Epithelial cell of esophagus (primary cell): ENCODE measurements around the gene RAB42.

Experiments
- DNase-seq: peaks from one replicate; pipeline ENCODE4 v3.0.0; 2010; ENCODE audit warnings: low read depth
- H3K4me3 ChIP-seq: 2 replicates; pipeline ENCODE4 v1.5.1; 2011; ENCODE audit warnings: mild to moderate bottlenecking, low read length, control low read depth
- TF ChIP-seq, protein P1 (sequence below): IDR thresholded peaks from 2 replicates; pipeline ENCODE4 v1.5.1; 2011; ENCODE audit warnings: low read depth, mild to moderate bottlenecking, low read length, control low read depth, inconsistent platforms; ENCODE audit not compliant: insufficient read depth; ENCODE audit errors: missing control alignments

The RAB42 gene

DNA sequence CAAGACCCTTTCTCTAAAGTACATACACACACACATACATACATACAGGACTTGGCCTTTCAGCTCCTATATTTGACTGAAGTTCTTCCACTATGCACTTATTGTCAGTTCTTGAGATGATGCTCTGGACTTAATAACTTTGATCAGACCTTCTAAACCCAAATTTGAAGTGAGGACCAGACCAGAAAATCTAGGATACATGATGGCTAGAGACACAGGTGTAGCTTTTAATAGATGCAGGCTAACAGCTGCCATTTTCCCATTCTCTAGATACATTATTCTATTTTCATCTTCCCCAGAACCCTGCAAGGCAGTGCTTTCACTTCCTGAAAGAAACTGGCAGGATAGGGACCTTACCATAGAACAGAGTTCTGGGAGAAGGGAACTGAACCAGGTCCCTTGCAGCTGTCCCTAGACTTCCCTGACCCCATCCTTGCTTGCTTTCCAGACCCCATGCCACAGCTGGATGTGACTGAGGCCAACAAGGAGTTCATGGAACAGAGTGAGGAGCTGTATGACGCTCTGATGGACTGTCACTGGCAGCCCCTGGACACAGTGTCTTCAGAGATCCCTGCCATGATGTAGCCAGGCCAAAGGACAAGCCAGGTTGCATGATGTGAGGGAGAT lies 14.9 kb upstream of the RAB42 start:
- H3K4me3 ChIP-seq = no peak overlapping the region
- no peak for DNase-seq
- TF ChIP-seq, protein P1, sequence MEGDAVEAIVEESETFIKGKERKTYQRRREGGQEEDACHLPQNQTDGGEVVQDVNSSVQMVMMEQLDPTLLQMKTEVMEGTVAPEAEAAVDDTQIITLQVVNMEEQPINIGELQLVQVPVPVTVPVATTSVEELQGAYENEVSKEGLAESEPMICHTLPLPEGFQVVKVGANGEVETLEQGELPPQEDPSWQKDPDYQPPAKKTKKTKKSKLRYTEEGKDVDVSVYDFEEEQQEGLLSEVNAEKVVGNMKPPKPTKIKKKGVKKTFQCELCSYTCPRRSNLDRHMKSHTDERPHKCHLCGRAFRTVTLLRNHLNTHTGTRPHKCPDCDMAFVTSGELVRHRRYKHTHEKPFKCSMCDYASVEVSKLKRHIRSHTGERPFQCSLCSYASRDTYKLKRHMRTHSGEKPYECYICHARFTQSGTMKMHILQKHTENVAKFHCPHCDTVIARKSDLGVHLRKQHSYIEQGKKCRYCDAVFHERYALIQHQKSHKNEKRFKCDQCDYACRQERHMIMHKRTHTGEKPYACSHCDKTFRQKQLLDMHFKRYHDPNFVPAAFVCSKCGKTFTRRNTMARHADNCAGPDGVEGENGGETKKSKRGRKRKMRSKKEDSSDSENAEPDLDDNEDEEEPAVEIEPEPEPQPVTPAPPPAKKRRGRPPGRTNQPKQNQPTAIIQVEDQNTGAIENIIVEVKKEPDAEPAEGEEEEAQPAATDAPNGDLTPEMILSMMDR = no peak

DNA sequence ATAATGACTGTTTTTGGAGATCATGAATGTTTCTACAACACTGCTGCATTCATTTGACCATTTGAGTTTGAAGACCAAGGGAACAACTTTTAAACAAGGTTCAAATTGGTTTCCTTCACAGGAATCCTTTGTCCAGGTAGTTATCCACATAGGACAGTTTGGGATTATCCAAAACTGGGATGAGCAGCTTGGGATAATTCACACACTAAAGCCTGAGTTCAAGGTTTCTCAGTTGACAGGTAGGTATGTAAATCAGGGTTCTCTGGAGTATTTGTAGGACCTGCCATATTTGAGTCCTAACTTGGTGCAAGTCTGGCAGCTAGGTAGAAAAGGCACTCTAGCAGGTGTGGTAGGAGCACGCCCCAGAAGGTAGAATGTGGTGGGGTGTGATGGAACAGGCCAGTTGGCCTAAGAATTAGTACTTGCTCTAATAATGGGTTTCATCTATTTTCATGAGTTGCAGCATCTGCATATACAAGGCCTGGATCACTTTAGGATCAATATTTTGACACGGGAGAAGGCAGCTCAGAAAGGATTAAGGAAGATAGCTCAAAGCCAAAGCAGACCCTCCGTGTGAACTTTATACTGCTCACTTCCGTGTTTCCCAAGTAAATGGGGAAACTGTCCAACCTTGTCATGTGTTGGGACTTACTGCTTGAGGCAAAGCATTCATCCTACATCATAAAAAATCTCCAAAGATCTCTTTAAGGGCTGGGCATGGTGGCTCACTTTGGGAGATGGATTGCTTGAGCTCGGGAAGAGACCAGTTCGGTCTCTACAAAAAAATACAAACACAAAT lies 14.1 kb upstream of the RAB42 start:
- TF ChIP-seq, protein P1 = no peak
- H3K4me3 ChIP-seq = no peak overlapping the region
- DNase-seq = no peak

DNA sequence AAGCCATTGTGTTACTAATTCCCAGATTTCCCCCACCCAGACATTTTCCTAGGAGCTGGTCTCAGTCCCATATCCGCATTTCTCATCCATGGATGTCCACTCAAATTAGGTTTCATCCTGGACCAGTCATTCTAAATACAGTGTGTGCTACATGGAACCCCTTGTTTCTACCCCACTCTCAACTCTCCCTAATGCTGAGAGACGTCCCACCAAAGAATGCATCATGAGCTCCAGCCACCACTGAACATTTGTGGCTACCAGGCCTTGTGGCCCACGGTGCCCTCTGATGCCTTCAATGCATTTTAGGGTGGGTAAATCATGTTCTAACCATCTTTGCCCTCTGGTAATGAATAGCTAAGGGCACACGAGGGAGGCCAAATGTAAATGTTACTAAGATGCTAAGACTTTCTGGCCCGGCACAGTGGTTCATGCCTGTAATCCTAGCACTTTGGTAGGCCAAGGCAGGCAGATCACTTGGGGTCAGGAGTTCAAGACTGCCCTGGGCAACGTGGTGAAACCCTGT lies 13.3 kb upstream of the RAB42 start:
- TF ChIP-seq, protein P1 = no peak
- no peak for DNase-seq

DNA sequence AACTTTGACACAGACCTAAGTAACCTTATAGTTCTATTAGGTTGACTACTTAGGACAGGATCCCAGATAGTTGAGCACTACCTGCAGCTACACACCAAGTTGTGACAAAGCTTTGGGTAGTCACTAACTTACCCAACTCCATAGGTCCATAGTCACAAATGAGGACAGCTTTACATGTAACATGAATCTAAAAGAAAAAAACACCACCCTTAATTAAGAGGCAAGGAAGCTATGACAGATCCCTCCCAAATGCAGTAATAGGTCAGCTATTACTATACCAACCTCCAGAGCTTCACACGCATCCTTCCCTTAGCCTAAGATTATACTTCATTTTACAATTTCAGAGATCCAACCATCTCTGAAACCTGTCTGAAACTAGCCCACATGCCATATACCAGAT lies 12.7 kb upstream of the RAB42 start:
- TF ChIP-seq, protein P1 = no peak
- H3K4me3 ChIP-seq = no peak overlapping the region

More for the DNA sequence above, 13.3 kb upstream of the RAB42 start:
- no peak overlapping the region for H3K4me3 ChIP-seq

DNA sequence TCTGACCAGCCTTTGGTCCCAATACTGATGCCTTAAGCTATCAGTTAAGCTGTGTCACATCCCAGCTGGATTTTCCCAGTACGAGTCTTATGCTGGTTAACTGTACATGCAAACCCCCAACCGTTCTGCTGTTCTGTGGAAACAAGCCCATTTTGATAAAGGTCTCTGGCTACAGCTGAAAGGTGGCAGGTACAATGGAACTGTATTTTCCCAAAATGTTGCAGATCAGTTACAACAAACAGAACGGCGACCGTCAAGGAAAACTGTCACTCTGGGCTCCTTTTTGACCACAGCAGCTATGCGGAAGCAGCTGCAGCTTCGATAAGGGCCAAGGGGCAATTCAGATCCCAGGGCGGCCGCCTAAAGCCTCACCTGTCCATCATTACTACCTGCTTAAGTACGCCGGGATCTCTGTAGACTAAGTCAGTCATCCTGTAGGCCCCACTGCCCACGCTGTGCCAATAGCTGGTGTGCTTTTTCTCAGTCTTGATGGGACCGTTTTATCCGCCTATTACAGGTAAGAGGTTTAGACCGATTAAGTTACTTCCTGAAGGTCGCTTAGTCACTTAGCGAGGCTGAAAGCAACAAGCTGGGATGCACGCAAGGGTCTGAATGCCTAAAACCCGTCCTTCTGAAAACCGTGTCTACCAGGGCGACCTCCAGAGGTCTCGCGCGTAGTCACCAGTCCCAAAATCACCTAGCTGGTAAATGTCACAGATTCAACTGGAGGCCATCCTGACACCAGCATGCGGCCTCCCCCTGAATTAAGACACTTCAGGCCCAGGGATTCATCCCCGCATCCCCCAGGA lies 11.1 kb upstream of the RAB42 start:
- TF ChIP-seq, protein P1 = peak; percentile 7
- H3K4me3 ChIP-seq = peak overlapping the region; percentile 98
- DNase-seq = peak; percentile 51

More for the DNA sequence above, 12.7 kb upstream of the RAB42 start:
- no peak for DNase-seq

DNA sequence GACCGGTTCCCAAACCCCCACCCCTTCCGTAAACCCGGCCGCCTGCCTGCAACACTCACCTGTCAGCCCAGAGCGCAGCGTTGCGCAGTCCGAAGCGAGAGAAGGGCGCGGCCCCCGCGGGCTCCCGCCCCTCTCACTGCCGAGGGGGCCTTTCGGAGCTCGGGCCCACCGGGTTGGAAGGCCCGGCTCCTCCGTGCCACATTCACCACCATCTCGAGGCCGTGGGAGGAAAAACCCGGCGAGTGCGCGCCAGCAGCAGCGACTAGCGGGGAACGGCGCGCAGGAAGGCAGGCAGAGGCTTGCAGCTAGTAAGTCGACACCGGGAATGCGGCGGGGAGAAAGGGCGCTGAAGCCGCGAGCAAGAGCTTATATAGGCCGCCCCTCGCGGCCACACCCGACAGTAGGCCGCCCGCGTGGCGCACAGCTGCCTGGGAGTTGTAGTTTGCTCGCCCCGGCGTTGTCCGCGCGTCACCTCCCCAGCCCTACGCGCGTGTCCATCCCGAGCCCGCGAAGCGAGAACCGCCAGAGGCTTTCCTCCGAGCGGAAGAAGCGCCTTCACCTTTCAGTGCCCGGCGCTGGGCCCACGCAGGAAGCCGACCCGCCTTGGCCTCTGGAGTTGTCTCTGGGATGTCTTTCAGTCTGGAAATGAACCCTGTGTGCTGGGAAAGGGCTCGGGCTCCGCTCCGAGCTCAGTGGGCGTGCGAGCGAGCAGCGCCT lies 10.4 kb upstream of the RAB42 start:
- TF ChIP-seq, protein P1 = no peak
- peak overlapping the region; percentile 98 for H3K4me3 ChIP-seq
- peak; percentile 95 for DNase-seq
